HG03159 (cell line): Measurements from ENCODE around the gene EPHA2.
"Not testable (repeated sequence)": the region's sequence is repeated elsewhere in the genome, so short reads cannot be mapped to it uniquely, and the experiment has no call there.

ENCODE experiments used
- ATAC-seq: cut with Tn5 transposase; IDR thresholded peaks from one replicate; pipeline ENCODE4 v1.9.1; 2021; ENCODE audit warnings: mild to moderate bottlenecking, moderate library complexity; ENCODE audit not compliant: unreplicated experiment

The EPHA2 gene

DNA sequence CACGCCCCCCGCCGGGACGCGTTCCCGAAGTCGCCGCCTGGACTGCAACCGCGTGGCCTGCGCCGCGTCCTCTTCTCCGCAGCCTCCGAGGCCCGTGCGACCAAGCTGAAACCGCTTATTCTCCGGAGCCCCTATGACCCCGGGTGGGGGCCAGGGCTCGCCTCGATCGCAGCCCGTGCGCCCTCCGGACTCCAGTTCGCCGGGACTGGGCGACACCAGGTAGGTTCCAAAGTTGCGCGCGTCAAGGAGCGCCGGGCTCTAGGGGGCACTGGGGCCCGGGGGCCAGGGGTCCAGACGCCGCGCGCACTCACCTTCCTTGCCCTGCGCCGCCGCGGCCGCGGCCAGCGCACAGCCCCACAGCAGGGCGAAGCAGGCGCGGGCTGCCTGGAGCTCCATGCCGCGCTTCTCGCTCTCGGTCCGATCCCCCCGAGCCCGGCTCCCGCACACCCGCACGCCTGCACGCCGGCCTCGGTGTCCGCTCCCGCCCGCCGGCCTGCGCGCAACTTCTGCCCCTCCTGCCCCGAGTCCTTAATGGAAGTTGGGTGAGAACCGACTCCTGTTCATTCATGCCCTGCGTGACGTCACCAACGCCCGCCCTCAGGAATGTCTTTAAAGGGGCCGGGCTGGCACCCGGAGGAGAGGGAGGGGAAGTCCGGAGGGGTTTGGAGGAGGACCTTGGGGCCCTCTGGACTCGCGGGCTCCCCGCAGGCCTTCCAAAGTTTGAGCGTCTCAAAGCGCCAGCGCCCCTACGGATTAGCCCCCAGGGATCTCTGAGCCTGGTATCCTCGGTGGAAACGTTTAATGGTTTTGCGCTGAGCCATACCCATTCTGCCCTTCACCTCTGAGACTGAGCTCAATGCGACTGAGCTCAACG, at the start of gene EPHA2:
TSS of gene EPHA2 (minus strand) at position 533 of the 874 bp plus-strand sequence. CDS start at position 396, 137 bp downstream.
- ATAC-seq, result no peak

DNA sequence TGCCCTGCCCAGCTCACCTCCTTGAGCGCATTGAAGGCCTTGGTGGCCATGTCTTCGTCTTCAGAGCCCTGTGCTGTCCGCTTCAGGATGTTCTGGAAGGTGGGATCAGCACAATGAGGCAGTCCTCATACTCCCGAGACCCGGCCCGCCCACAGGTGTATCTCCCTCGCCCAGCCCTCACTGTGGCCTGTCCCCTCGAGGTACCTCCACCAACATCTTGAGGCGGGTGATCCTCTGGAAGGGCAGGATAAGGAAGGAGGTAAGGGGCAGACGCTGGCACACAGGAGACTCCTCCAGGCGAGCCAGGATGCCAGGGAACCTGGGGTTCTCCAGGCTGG, 49.4 kb upstream of the EPHA2 start:
- ATAC-seq, result no peak

DNA sequence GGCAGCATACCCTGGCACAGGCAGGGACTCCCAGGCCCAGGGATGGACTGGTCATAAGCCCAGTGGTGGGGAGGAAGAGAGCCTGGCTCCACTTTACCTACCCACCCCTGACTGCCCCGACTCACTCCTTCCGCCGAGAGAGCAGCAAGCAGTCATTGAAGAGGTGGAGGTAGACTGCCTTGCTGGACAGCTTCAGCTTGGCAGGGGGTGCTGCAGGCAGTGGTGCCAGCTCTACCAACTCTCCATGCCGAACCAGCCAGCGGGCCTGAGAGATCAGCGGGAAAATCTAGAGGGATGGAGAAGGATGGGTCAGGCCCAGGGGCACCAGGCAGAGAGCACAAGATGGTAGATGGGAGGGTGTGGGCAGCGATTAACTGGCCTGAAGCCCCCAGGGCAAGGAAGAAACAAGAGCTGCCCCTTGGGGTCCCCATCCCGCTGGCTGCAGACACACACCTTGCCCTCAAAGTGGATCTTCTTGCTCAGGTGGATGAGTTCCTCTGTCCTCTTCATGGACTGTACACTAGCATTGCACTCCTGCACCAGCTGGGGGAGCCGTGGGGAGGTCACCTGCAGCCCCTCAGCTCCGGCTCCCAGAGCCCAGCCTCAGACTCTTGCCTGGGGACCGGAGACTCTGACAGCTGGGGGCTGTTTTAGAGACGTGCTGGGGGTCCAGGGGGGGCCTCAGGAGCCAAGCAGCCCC, 48.9 kb upstream of the EPHA2 start:
- no peak for ATAC-seq

DNA sequence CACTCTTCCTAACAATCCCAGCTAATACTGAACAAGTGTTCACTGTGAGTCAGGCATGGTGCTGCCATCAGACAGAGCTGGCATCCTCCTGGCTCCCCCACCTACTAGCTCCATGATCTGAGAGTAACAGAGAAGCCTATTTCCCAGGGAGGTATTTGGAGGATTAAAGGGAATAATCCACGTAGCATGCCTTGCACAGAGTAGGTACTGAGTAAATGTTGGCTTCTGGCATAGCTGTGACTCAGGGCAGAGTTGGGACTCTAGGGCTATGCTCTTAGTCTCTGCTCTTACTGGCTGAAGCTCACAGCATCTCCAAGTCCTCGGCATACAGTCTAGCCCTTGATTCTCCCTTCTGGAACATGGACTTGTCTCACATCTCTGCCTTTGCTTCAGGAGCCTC, 48.3 kb upstream of the EPHA2 start:
- no peak for ATAC-seq

DNA sequence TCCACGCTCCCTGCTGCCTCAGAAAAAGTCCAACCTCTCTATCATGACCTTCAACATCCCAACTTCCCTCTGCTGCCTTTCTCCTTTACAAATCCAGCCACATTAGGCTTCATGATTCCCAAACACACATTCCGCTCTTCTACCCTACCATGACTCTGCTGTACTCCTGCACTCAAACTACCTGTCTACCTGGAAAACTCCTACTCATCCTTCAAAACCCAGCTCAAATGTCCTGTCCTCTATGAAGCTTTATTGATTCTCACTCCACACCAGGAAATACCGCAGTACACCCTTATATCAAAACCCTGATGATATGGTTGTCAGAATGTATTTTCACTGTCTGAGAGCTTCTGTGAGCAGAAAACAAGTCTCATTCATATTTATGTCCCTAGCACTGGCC, 47.7 kb upstream of the EPHA2 start:
- no peak for ATAC-seq

DNA sequence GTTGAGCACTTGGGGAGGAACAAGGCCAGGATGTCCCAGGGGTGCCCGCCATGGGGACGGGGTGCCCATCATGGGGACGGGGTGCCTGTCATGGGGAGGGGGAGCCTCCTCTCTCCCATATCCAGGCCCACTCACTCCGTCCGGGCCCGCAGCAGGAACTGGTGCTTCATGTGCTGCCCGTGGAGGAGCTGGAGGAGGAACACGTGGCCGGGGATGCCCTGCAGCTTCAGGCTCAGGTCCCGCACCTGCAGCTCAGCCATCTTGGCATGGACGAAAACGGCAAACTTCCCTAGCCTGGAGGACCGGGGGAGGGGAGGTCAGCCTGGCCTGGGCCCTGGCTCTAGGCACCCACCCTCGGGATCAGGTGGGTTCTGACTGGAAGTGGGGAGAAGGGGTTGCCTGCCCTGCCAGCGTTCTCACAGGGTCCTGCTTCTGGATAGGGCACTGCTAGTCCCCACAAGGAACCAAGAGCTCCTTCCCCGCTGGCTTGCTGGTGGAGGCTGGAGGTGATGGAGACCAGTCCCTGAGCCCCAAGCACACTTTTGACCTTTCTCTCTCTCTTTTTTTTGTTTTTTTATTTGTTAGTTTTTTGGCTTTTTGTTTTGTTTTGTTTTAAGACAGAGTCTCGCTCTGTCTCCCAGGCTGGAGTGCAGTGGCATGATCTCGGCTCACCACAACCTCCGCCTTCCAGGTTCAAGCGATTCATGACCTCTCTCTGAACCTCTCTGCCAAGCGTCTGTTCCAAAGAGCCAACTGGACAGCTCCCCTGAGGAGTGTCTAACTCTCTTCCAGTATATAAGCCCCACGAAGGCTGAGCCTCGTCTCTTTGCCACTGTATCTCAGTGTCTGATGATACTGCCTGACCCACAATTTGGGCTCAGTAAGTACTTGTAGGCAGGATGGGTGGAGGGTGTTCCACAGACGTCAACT, 46.7 kb upstream of the EPHA2 start:
- no peak for ATAC-seq

DNA sequence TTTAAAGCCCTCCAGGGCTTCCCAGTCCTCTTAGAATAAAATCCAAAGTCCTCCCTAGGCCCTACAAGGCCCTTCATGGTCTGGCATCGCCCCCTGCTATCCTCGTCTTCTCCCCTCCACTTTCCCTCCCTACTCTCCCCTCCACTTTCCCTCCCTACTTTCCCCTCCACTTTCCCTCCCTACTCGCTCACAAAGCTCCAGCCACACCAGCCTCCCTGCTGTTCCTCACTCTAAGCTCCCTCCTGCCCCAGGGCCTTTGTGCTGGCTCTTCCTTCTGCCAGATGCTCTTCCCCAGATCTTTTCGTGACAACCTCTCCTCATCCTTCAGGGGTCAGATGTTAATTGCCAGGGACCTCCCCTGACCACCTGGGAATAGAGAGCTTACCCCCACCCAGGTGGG, 43.8 kb upstream of the EPHA2 start:
- no peak for ATAC-seq

DNA sequence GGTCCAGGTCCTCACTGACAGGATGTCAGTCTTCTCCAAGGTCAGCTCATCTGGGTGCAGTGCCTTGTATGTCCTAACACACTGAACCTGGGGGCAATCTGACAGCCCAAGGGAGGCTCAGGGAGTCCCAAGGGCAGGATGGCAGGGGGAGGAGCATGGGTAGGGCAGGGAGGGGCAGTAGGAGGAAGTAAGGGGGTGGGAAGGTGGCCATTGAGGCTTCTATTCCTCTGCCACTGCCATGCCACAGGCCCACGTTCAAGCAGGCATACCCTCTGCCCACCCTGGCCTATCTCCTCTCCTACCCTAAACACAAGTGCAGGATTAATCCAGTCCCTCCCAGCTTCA, 43.3 kb upstream of the EPHA2 start:
- ATAC-seq, result no peak

DNA sequence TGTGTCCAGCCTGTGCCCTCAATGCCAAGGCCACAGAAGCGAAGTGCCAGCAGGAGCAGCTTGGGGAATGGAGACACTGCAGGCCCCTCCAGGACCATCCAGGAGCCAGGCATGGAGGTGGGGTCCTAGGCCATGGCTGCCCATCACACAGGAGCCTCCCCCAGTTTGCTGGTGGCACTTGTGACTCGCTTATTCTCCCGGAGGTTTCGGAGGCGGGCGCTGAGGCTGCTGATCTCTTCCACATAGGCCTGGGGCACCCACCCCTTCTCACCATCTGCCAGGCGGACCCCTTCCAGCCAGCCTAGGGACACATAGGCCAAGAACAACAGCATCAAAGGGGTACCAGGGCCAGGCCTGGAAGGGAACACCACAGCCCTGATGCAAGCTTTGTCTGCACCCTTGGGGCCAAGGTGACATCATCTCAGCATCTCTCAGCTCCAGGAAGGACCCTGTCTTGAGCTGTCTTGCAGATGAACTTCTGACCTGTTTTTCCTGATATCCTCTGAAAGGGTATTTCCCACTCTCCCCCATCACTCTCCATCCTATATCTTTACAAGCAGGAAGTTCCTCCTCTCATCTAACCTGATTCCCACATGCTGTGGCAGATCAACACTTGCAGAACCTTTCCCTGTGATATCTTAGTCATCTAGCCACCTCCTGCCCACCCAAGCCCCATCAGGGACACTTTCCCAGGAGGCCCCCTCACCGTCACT, 42.7 kb upstream of the EPHA2 start:
- no peak for ATAC-seq

DNA sequence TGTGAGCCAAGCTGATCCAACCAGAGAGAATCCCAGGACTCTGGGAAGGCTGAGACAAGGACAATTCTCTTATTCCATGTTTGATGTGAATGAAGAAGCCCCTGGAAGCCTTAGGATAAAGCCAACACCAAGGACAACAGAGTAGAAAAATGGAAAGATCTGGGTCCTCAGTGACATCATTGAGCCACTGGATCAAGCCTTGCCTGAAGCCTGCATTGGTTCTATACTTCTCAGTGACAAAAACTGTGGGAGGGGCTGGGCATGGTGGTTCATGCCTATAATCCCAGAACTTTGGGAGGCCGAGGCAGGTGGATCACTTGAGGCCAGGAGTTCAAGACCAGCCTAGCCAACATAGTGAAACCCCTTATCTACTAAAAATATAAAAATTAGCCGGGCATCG, 41.0 kb upstream of the EPHA2 start:
- no peak for ATAC-seq

DNA sequence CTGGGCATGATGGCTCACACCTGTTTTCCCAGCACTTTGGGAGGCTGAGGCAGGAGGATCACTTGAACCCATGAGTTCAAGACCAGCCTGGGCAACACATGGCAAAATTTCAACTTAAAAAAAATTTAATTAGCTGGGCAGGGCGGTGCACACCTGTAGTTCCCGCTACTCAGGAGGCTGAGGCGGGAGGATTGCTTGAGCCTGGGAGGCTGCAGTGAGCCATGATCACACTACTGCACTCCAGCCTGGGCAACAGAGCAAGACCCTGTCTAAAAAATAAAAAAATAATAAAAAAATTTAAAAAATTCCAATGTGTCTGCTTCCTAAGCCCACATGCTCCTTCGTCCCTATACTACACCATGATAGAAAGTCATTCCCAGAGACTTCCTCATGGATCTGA, 40.3 kb upstream of the EPHA2 start:
- not testable (repeated sequence) for ATAC-seq

DNA sequence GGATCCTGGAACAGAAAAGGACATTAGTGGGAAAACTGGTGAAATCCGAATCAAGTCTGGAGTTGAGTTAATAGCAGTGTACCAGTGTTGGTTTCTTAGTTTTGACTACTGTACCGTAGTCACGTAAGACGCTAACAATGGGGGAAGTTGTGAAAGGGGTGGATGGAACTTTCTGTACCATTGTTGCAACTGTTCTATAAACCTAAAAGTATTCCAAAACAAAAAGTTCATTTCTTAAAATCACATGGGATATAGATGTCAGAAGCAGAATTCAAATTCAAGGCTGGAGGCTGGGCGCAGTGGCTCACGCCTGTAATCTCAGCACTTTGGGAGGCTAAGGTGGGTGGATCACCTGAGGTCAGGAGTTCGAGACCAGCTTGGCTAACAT, 39.6 kb upstream of the EPHA2 start:
- ATAC-seq, result no peak

DNA sequence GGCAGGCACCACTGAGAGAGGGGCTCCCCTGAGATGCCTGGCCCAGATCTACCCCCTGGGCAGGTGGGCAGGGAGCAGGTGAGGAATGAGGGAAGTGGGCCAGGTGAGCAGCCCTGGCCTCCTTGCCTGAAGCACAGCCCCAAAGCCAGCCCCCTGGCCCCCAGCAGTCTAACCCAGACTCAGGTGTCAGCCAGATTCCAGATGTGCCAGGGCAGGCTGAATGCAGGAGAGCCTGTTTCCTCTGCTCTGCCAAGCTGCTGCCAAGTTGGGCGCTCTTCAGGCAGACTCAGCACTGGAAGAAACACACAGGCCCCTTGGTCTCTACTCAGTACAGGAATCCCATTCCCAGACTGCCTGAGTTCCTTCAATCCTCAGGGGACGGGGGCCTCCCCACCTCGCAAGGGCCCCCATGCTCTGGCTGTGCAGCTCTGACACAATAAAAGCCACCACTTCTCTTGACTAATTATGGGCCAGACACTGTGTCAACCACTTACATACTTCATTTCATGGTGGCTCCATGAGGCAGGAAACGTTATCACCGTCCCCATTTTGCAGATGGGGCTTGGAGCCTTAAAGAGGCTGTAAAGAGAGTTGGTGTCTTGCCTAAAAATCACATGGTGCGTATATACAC, 36.2 kb upstream of the EPHA2 start:
- no peak for ATAC-seq

DNA sequence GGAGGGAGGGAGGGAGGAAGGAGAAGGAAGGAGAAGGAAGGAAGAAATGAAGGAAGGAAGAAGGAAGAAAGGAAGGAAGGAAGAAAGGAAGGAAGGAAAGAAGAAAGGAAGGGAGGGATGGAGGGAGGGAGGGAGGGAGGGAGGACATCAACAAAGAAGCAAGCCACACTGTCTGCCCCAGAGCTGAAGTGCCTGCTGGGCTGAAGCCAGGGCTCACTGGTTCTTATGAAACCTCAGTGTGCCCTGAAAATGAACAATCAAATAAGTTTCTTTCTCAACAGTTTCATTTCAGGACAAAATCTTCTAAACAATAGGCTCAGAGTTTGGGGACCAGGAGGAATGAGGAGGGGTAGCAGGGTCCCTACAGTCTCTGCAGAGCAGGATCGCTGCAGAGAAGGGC, 35.4 kb upstream of the EPHA2 start:
- no peak for ATAC-seq

DNA sequence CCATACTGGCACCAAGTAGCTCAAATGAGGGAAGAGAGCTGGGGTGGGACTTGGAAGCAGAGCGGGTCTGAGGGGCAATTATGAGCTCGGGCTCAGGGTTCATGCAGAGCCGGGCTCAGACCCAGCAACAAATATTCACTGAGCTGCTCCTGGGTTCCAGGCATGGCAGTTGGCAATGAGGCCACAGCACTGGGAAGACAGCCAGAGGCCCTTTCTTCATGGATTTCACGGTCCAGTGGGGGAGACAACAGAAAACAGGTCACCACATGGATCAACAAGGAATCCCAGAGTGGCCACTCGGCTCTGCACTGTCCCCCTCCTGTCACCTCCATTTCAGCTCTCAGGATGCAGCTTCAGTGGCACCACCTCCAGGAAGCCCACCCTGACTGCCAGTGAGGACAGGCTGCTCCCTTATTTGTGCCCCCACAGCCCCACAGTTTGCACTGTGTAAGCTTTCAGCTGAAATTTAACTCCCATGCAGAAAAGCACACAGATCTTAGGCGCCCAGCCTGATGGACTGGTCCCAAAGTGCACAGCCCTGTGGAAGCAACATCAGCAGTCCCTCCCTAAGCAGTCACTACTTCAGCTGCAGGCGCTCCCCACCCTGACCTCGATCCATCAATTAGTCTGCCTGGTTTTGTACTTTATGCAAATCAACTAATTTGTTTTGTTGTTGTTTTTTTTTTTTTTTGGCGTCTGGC, 34.2 kb upstream of the EPHA2 start:
- ATAC-seq, result no peak

DNA sequence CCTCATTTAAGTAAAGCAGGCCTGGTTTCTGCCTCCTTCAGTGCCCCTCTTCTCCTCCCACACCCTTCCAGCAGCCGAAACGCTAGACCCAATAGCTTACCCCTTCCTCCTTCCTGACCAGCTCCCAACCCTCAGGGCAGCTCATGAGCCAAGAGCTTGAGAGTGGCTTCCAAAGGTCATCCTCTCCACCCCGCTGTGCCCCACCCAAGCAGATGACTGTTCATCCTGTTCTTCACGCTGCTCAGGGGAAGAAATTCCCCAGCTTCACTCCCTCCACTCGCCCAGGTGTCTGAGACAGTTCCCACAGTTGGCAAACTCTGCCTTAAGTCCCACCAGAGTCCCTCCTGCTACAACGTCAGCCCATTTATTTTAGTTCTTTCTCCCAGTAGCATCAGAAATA, 33.1 kb upstream of the EPHA2 start:
- ATAC-seq, result no peak

DNA sequence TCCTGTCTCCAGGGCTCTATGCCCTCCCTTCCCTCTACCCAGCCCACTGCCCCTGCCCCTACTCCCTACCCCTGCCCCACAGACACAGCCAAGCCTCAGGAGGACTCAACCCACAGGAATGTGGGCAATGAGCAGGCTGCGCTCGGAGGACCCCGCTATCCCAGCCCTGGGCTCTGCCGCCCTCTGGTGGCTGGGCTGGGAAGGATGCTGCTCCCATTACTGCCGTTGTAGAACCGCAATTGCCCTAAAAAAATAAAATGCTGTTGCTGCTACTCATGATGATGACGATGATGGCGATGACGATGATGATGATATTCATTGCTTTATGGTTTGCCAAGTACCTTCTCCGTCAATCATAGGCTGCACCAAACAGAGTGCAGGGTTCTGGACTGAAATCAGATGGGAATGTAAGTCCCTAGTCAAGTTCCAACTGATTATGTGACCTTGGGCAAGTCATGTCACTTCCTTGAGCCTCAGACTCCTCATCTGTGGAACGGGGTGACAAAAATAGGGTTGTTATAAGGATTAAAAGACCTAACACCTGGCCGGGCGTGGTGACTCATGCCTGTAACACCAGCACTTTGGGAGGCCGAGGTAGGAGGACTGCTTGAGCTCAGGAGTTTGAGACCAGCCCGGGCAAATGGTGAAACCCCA, 32.0 kb upstream of the EPHA2 start:
- ATAC-seq, result no peak

DNA sequence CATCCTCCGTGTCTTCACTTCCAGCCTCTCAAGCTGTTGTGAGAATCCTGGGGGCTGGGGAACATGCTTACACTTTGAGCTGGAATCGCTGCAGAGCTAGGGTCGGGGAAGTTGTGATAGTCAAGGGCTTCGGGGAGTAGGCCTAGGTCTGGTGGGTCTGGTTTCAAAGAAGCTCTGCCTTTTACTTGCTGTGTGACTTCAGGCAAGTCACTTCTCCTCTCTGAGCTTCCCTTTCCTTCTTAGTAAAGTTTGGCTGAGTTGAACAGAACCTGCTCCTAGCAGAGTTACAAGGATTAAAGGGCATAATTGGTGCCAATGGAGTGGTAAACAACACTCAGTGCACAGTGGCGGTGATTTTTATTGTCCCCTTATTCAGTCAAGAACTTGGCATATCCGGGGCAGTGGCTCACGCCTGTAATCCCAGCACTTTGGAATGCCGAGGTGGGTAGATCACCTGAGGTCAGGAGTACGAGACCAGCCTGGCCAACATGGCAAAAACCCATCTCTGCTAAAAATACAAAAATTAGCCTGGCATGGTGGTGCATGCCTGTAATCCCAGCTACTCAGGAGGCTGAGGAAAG, 30.9 kb upstream of the EPHA2 start:
- no peak for ATAC-seq
